IMR-90 (cell line): Measurements from ENCODE around the gene RBKS.

Experiments
- BHLHE40 ChIP-seq: fragments of 150-350 bp; IDR thresholded peaks from 2 replicates; pipeline ENCODE4 v1.6.1; 2016; ENCODE audit warnings: mild to moderate bottlenecking, low read depth, low read length
- CEBPB ChIP-seq: IDR thresholded peaks from 2 replicates; pipeline ENCODE4 v1.6.1; 2012; ENCODE audit warnings: low read depth, low read length, improper control_type of control experiment
- CHD1 ChIP-seq: IDR thresholded peaks from 2 replicates; pipeline ENCODE4 v1.6.1; 2012; ENCODE audit warnings: low read depth, low read length, improper control_type of control experiment
- CTCF ChIP-seq: conservative IDR thresholded peaks from 2 replicates; pipeline ENCODE4 v1.5.1; 2012; ENCODE audit warnings: mild to moderate bottlenecking, low read depth, low read length, improper control_type of control experiment
- FOS ChIP-seq: fragments of 150-350 bp; IDR thresholded peaks from 2 replicates; pipeline ENCODE4 v1.6.1; 2016; ENCODE audit warnings: low read depth, low read length
- MAZ ChIP-seq: IDR thresholded peaks from 2 replicates; pipeline ENCODE4 v1.6.1; 2012; ENCODE audit warnings: low read depth, mild to moderate bottlenecking, low read length, improper control_type of control experiment, moderate library complexity, borderline replicate concordance
- NFE2L2 ChIP-seq: fragments of 150-350 bp; IDR thresholded peaks from 2 replicates; pipeline ENCODE4 v1.6.1; 2016; ENCODE audit warnings: low read depth, mild to moderate bottlenecking, low read length
- POLR2A ChIP-seq: IDR thresholded peaks from 2 replicates; pipeline ENCODE4 v1.6.1; 2012; ENCODE audit warnings: mild to moderate bottlenecking, low read depth, low read length
- RAD21 ChIP-seq: IDR thresholded peaks from 2 replicates; pipeline ENCODE4 v1.6.1; 2012; ENCODE audit warnings: low read length, improper control_type of control experiment
- RFX5 ChIP-seq: IDR thresholded peaks from 2 replicates; pipeline ENCODE4 v1.8.0; 2012; ENCODE audit warnings: low read depth, mild to moderate bottlenecking, low read length, moderate library complexity
- SMC3 ChIP-seq: fragments of 150-350 bp; IDR thresholded peaks from 2 replicates; pipeline ENCODE4 v1.6.1; 2016; ENCODE audit warnings: low read depth, mild to moderate bottlenecking, antibody characterized with exemption, low read length, moderate library complexity
- USF2 ChIP-seq: fragments of 150-350 bp; IDR thresholded peaks from 2 replicates; pipeline ENCODE4 v1.6.1; 2017; ENCODE audit warnings: mild to moderate bottlenecking, antibody characterized with exemption, low read length, low read depth

GRCh38 chr2:27802547-27802946, 87.6 kb downstream of the RBKS start:
- no peak for TF ChIP-seq POLR2A
- no peak for TF ChIP-seq CTCF
- no peak for TF ChIP-seq BHLHE40
- TF ChIP-seq RFX5, result no peak
- TF ChIP-seq CHD1, result no peak
- no peak for TF ChIP-seq CEBPB
- no peak for TF ChIP-seq MAZ
- TF ChIP-seq NFE2L2, result no peak
- TF ChIP-seq USF2, result no peak
- TF ChIP-seq FOS, result no peak
- no peak for TF ChIP-seq SMC3
- no peak for TF ChIP-seq RAD21
